GM06990 (cell line): ENCODE results near the gene SPATA32.

Experiments used
- DNase-seq: peaks from one replicate; pipeline ENCODE4 v3.0.0-alpha.2; 2011; ENCODE audit not compliant: insufficient read length; ENCODE audit errors: extremely low read depth
- H3K27me3 ChIP-seq: replicated peaks from 2 replicates; pipeline ENCODE4 v1.6.0; 2011; ENCODE audit warnings: low read length; ENCODE audit not compliant: control insufficient read depth, insufficient read depth
- H3K36me3 ChIP-seq: 2 replicates; pipeline ENCODE4 v1.5.1; 2011; ENCODE audit warnings: low read length; ENCODE audit not compliant: control insufficient read depth, insufficient read depth
- H3K4me3 ChIP-seq: replicated peaks from 2 replicates; pipeline ENCODE4 v1.5.1; 2011; ENCODE audit warnings: low read depth, mild to moderate bottlenecking, control low read depth, low read length
- CTCF ChIP-seq: IDR thresholded peaks from 2 replicates; pipeline ENCODE4 v1.5.1; 2011; ENCODE audit warnings: low read length, control low read depth, mild to moderate bottlenecking, inconsistent platforms; ENCODE audit not compliant: insufficient read depth, poor library complexity, severe bottlenecking

The SPATA32 gene

DNA sequence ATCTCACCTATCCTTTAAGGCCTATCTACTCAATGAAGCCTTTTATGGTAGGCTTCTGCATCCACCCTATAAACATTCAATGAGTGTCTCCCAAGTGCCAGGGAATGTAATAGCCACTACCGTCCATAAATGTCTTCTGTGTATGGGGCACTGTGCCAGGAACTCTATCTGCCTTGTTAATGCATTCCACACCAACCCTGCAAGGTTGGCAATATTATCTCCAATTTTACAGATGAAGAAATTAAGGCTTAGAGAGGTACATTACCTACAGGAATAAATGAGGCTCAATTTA lies 34.9 kb upstream of the SPATA32 start:
- Histone ChIP-seq H3K27me3 (no peaks in the 10 kb centered on the region), H3K36me3 (peaks cover 5% of the 10 kb centered on the region), H3K4me3 (no peak overlapping the region)
- no peak for DNase-seq
- TF ChIP-seq CTCF: no peak

GRCh38 chr17:45296003-45296832 lies 34.3 kb upstream of the SPATA32 start:
- H3K4me3 ChIP-seq: no peak overlapping the region; the same call in 1 of the 2 replicates
- peak; percentile 74 for DNase-seq
- no peaks in the 10 kb centered on the region for H3K27me3 ChIP-seq
- H3K36me3 ChIP-seq: peaks cover 5% of the 10 kb centered on the region
- no peak for TF ChIP-seq CTCF

DNA sequence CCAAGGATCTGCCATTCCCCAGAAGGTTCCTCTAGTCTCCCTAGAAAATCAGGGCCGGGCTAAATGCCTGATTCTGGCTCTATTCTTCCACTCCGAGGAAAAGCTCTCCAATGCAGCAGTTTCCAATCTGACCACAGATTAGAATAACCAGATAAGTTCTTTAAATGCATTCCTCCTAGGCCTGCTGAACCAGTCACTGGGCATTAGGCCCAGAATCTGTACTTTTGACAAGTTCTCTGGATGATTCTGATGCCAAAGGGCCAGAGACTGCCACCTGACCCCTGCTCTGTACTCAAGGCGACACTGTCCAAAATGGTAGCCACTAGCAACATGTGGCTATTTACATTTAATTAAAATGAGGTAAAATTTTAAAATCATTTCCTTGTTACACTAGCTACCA lies 32.6 kb upstream of the SPATA32 start:
- Histone ChIP-seq H3K4me3 (no peak overlapping the region), H3K36me3 (peaks cover 15% of the 10 kb centered on the region), H3K27me3 (no peaks in the 10 kb centered on the region)
- DNase-seq: no peak
- TF ChIP-seq CTCF: no peak

GRCh38 chr17:45293413-45294211 lies 31.7 kb upstream of the SPATA32 start:
- DNase-seq: no peak
- H3K4me3 ChIP-seq: no peak overlapping the region
- peaks cover 21% of the 10 kb centered on the region for H3K36me3 ChIP-seq
- H3K27me3 ChIP-seq: no peaks in the 10 kb centered on the region
- TF ChIP-seq CTCF: peak; percentile 7

DNA sequence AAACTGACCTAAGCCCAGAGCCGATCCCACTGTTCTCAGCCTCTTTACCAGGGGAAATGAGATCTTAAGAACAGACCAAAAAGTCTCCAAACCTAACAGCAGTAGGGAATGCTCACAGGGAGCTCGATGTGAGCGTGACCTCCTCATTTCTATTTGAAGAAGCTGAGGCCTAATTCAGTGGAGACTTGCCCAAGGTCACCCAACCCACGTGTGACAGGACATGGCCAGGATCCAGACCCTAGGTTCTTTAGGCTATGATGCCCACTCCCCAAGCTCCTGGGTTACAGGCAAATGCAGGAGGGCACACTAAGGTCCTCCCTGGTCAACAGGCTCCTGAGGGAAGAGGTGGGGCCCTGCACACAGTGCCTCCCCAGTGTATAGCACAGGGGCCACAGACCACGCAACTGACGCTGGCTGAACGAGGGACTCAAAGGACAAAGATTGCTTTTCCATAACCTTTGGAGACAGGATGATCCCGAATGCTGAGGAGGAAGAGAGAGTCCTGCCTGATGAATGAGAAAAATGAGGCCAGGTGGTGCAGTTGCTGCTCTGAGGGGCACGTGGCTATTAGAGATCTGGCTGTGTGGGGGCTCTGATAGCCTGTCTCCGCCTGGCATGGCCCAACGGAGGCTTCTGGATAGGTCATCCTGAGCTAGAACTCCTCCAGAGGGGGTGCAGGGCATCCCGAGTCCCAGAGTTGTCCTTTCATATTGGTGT lies 31.0 kb upstream of the SPATA32 start:
- TF ChIP-seq CTCF: no peak

More for the DNA sequence above, 31.0 kb upstream of the SPATA32 start:
- Histone ChIP-seq H3K4me3 (no peak overlapping the region), H3K27me3 (no peaks in the 10 kb centered on the region), H3K36me3 (peaks cover 25% of the 10 kb centered on the region)
- no peak for DNase-seq
